IMR-90 (cell line): ENCODE measurements around the gene UPK3B. TPM values are rescaled to one million over a fixed set of nuclear protein-coding genes. Genes with fewer than 3 reads are reported as not detected.

Experiments
- ATAC-seq: fragments of 200-7000 bp; cut with Tn5 transposase; 2 replicates; pipeline ENCODE4 v1.9.1; 2020; ENCODE audit warnings: low read depth, mild to moderate bottlenecking, moderate library complexity
- BruUV-seq: library from RNA; stranded (reverse); fragments of 400-500 nt; replicated peaks from 2 replicates; lab custom pipeline; 2021; lab: Mats Ljungman, UMichigan
- CTCF ChIA-PET: fragments of 300-600 bp; formaldehyde crosslinking; extraction: SDS; loops from one replicate; lab custom pipeline; 2021; ENCODE audit warnings: antibody characterized with exemption; lab: Yijun Ruan, JAX
- POLR2A ChIA-PET: fragments of 300-600 bp; sonication (Branson Sonifier 250); formaldehyde crosslinking; loops from one replicate; lab custom pipeline; 2022; ENCODE audit warnings: antibody characterized with exemption; ENCODE audit not compliant: unreplicated experiment; lab: Charles Lee
- DNase-seq: peaks from one replicate; pipeline ENCODE4 v3.0.0; 2013
- H2AFZ ChIP-seq: replicated peaks from 2 replicates; pipeline ENCODE3; 2013; ENCODE audit warnings: low read length, mild to moderate bottlenecking; ENCODE audit not compliant: poor library complexity
- H2AK5ac ChIP-seq: 2 replicates; pipeline ENCODE4 v1.6.1; 2013; ENCODE audit warnings: low read depth, low read length, inconsistent platforms
- H2AK9ac ChIP-seq: replicated peaks from 2 replicates; pipeline ENCODE3; 2013; ENCODE audit warnings: mild to moderate bottlenecking, low read depth, low read length, moderate library complexity; ENCODE audit not compliant: poor library complexity
- H2BK120ac ChIP-seq: 2 replicates; pipeline ENCODE4 v1.6.1; 2013; ENCODE audit warnings: low read depth, low read length, inconsistent platforms
- H2BK15ac ChIP-seq: 3 replicates; pipeline ENCODE4 v1.6.1; 2013; ENCODE audit warnings: low read depth, low read length, inconsistent platforms
- H2BK20ac ChIP-seq: 2 replicates; pipeline ENCODE4 v1.6.1; 2013; ENCODE audit warnings: low read depth, mild to moderate bottlenecking, inconsistent platforms, low read length, moderate library complexity
- H2BK5ac ChIP-seq: 2 replicates; pipeline ENCODE4 v1.6.1; 2013; ENCODE audit warnings: mild to moderate bottlenecking, low read depth, low read length, inconsistent platforms; ENCODE audit not compliant: poor library complexity, severe bottlenecking
- H3K14ac ChIP-seq: replicated peaks from 2 replicates; pipeline ENCODE4 v1.6.1; 2013; ENCODE audit warnings: low read depth, low read length, inconsistent platforms
- H3K18ac ChIP-seq: 2 replicates; pipeline ENCODE4 v1.6.1; 2013; ENCODE audit warnings: low read depth, low read length, control low read depth
- H3K23ac ChIP-seq: 2 replicates; pipeline ENCODE4 v1.6.1; 2013; ENCODE audit warnings: low read depth, low read length, inconsistent platforms
- H3K27ac ChIP-seq: 2 replicates; pipeline ENCODE4 v1.5.1; 2013; ENCODE audit warnings: mild to moderate bottlenecking, control low read depth, low read length; ENCODE audit not compliant: insufficient read depth
- H3K27me3 ChIP-seq: 2 replicates; pipeline ENCODE4 v1.6.1; 2013; ENCODE audit warnings: low read length; ENCODE audit not compliant: control insufficient read depth, insufficient read depth
- H3K36me3 ChIP-seq: 2 replicates; pipeline ENCODE4 v1.6.1; 2013; ENCODE audit warnings: low read length, mixed read lengths; ENCODE audit not compliant: control insufficient read depth, insufficient read depth
- H3K4ac ChIP-seq: 2 replicates; pipeline ENCODE4 v1.6.1; 2013; ENCODE audit warnings: low read depth, low read length, inconsistent platforms
- H3K4me1 ChIP-seq: 2 replicates; pipeline ENCODE4 v1.6.1; 2013; ENCODE audit warnings: low read length, mixed read lengths; ENCODE audit not compliant: control insufficient read depth, insufficient read depth
- H3K4me2 ChIP-seq: 2 replicates; pipeline ENCODE4 v1.6.1; 2013; ENCODE audit warnings: low read depth, mild to moderate bottlenecking, control low read depth, low read length, moderate library complexity
- H3K4me3 ChIP-seq: 2 replicates; pipeline ENCODE4 v1.5.1; 2013; ENCODE audit warnings: low read depth, mild to moderate bottlenecking, control low read depth, low read length, moderate library complexity; ENCODE audit not compliant: insufficient read depth
- H3K56ac ChIP-seq: 2 replicates; pipeline ENCODE4 v1.6.1; 2013; ENCODE audit warnings: low read length, inconsistent platforms; ENCODE audit not compliant: insufficient read depth; ENCODE audit errors: extremely low read depth
- H3K79me1 ChIP-seq, 2 experiments: 2 replicates each; pipeline ENCODE4 v1.6.1; 2013; ENCODE audit warnings: low read length in 2 of 2, inconsistent platforms in 1 of 2, low read depth in 1 of 2
- H3K9ac ChIP-seq: 2 replicates; pipeline ENCODE4 v1.6.1; 2013; ENCODE audit warnings: low read depth, low read length, control low read depth
- H3K9me1 ChIP-seq: 2 replicates; pipeline ENCODE4 v1.6.1; 2013; ENCODE audit warnings: low read length, inconsistent platforms; ENCODE audit not compliant: insufficient read depth
- H3K9me3 ChIP-seq: 2 replicates; pipeline ENCODE4 v1.6.1; 2013; ENCODE audit warnings: low read length; ENCODE audit not compliant: control insufficient read depth, insufficient read depth
- H4K20me1 ChIP-seq: 2 replicates; pipeline ENCODE4 v1.6.1; 2013; ENCODE audit warnings: low read length, inconsistent platforms; ENCODE audit not compliant: insufficient read depth
- H4K5ac ChIP-seq: 2 replicates; pipeline ENCODE4 v1.6.1; 2013; ENCODE audit warnings: mild to moderate bottlenecking, low read depth, low read length, control low read depth
- H4K8ac ChIP-seq, 2 experiments: 2 replicates each; pipeline ENCODE4 v1.6.1; 2013; ENCODE audit warnings: low read depth in 2 of 2, low read length in 2 of 2, control low read depth in 1 of 2, inconsistent platforms in 1 of 2
- H4K91ac ChIP-seq: 2 replicates; pipeline ENCODE4 v1.6.1; 2013; ENCODE audit warnings: low read depth, low read length, inconsistent platforms; ENCODE audit not compliant: insufficient read depth
- FOS ChIP-seq: fragments of 150-350 bp; IDR thresholded peaks from 2 replicates; pipeline ENCODE4 v1.6.1; 2016; ENCODE audit warnings: low read depth, low read length
- MAZ ChIP-seq: IDR thresholded peaks from 2 replicates; pipeline ENCODE4 v1.6.1; 2012; ENCODE audit warnings: low read depth, mild to moderate bottlenecking, low read length, improper control_type of control experiment, moderate library complexity, borderline replicate concordance
- POLR2A ChIP-seq: IDR thresholded peaks from 2 replicates; pipeline ENCODE4 v1.6.1; 2012; ENCODE audit warnings: mild to moderate bottlenecking, low read depth, low read length
- RFX5 ChIP-seq: IDR thresholded peaks from 2 replicates; pipeline ENCODE4 v1.8.0; 2012; ENCODE audit warnings: low read depth, mild to moderate bottlenecking, low read length, moderate library complexity
- SMC3 ChIP-seq: fragments of 150-350 bp; IDR thresholded peaks from 2 replicates; pipeline ENCODE4 v1.6.1; 2016; ENCODE audit warnings: low read depth, mild to moderate bottlenecking, antibody characterized with exemption, low read length, moderate library complexity
- WGBS, 2 experiments: methylation state at CpG; one replicate each; pipeline versions ENCODE4 v1.1.5 to v1.1.7; 2013; ENCODE audit warnings: missing lambda C conversion rate in 2 of 2; ENCODE audit not compliant: insufficient read length in 1 of 2; ENCODE audit errors: extremely low coverage in 2 of 2; 5-methylcytosine and 5-hydroxymethylcytosine counted together
- dilution Hi-C: fragments of 300-500 bp; cut with HindIII; formaldehyde crosslinking; loops from one replicate; pipeline ENCODE4 v1.14.3; 2018; ENCODE audit warnings: low sequenced_read_pairs; ENCODE audit not compliant: unreplicated experiment
- in situ Hi-C: fragments of 300-500 bp; cut with MboI; formaldehyde crosslinking; loops from 3 replicates; pipeline ENCODE4 v1.14.3; 2019; ENCODE audit warnings: low sequenced_read_pairs, inconsistent platforms, mixed read lengths
- intact Hi-C: fragments of 100-400 bp; cut with micrococcal nuclease; formaldehyde crosslinking; loops from 2 replicates; pipeline ENCODE4 v1.10.0; 2022
- polyA plus RNA-seq, 3 experiments: library from polyadenylated mRNA; depleted of rRNA; stranded (reverse); fragments of >200 nt; gene quantifications; 2 replicates each; pipeline ENCODE4 v1.2.3, GENCODE V29; 2012; ENCODE audit warnings: low replicate concordance in 1 of 3
- total RNA-seq: library from RNA; depleted of rRNA; stranded (reverse); fragments of >200 nt; gene quantifications from 2 replicates; pipeline ENCODE4 v1.2.3, GENCODE V29; 2012
- TF ChIP-seq, protein P1 (sequence below): conservative IDR thresholded peaks from 2 replicates; pipeline ENCODE4 v1.5.1; 2012; ENCODE audit warnings: mild to moderate bottlenecking, low read depth, low read length, improper control_type of control experiment

Gene UPK3B
- total and polyA plus RNA-seq, 2 of the 4 experiments (the other 2 are of a cell fraction), result 0.26 TPM; not detected in 1

- no peaks in the 10 kb centered on the region for H3K27me3 ChIP-seq
- no peaks in the 10 kb centered on the region for H3K36me3 ChIP-seq
- ChIA-PET POLR2A (no interaction called here), CTCF (no interaction called here)
- peak overlapping the region; percentile 39; the same call in 1 of the 2 replicates for H2AK5ac ChIP-seq
- peak; percentile 16; the same call in 1 of the 2 replicates for ATAC-seq
- BruUV-seq, result no TSS peak
- no peak overlapping the region for H2BK120ac ChIP-seq
- no peaks in the 10 kb centered on the region for H3K9me3 ChIP-seq
- no peaks in the 10 kb centered on the region for H3K79me1 ChIP-seq
- H2BK15ac ChIP-seq, result no peak overlapping the region
- WGBS, 2 experiments, result 48% methylated on average over 10 of the region's 21 CpGs; no CpG with 5 or more reads in 1 of the 2 experiments
- no peaks in the 10 kb centered on the region for H3K9me1 ChIP-seq
- no peak overlapping the region for H2BK20ac ChIP-seq
- intact Hi-C loops, result no loop called here
- no peak for DNase-seq
- H3K18ac ChIP-seq, result no peak overlapping the region
- H2AFZ ChIP-seq, result no peak overlapping the region
- H3K27ac ChIP-seq, result no peak overlapping the region
- no peaks in the 10 kb centered on the region for H4K20me1 ChIP-seq
- no peak overlapping the region for H3K14ac ChIP-seq
- peaks cover 2% of the 10 kb centered on the region; the same call in 1 of the 2 replicates for H3K4me1 ChIP-seq
- H2AK9ac ChIP-seq, result no peak overlapping the region
- TF ChIP-seq POLR2A (no peak), RFX5 (no peak), FOS (no peak), MAZ (no peak), SMC3 (0 out of 2 replicates have a peak, but pooled peaks have one; percentile 4)
- TF ChIP-seq, protein P1, sequence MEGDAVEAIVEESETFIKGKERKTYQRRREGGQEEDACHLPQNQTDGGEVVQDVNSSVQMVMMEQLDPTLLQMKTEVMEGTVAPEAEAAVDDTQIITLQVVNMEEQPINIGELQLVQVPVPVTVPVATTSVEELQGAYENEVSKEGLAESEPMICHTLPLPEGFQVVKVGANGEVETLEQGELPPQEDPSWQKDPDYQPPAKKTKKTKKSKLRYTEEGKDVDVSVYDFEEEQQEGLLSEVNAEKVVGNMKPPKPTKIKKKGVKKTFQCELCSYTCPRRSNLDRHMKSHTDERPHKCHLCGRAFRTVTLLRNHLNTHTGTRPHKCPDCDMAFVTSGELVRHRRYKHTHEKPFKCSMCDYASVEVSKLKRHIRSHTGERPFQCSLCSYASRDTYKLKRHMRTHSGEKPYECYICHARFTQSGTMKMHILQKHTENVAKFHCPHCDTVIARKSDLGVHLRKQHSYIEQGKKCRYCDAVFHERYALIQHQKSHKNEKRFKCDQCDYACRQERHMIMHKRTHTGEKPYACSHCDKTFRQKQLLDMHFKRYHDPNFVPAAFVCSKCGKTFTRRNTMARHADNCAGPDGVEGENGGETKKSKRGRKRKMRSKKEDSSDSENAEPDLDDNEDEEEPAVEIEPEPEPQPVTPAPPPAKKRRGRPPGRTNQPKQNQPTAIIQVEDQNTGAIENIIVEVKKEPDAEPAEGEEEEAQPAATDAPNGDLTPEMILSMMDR, result peak; percentile 26; the same call in 1 of the 2 replicates
- H4K5ac ChIP-seq, result no peak overlapping the region
- H3K4ac ChIP-seq, result no peak overlapping the region
- no peak overlapping the region for H4K91ac ChIP-seq
- in situ Hi-C loops, result no loop called here
- no peak overlapping the region for H2BK5ac ChIP-seq
- no peak overlapping the region for H3K9ac ChIP-seq
- H3K23ac ChIP-seq, result no peak overlapping the region
- no peak overlapping the region for H3K56ac ChIP-seq
- no peak overlapping the region for H4K8ac ChIP-seq
- no peak overlapping the region for H3K4me3 ChIP-seq
- no peak overlapping the region for H3K4me2 ChIP-seq
- dilution Hi-C loops, result no loop called here
Measured at GRCh38 chr7:76512941-76513816, 2.8 kb downstream of the UPK3B start.
